Fibroblast of lung (primary cell): ENCODE measurements around the gene LAMB2.

ENCODE experiments used
- CTCF ChIP-seq, 2 donors: IDR thresholded peaks in 1 of 2; conservative IDR thresholded peaks in 1 of 2; 1 replicate in 1 of 2; 2 replicates in 1 of 2; pipeline ENCODE4 v1.5.1; 2011 to 2012; ENCODE audit warnings: low read length in 2 of 2, control low read depth in 1 of 2, inconsistent platforms in 1 of 2, low read depth in 1 of 2, mild to moderate bottlenecking in 1 of 2
- EZH2 ChIP-seq: IDR thresholded peaks from 2 replicates; pipeline ENCODE4 v1.5.1; 2012; ENCODE audit warnings: low read length, control low read depth, mild to moderate bottlenecking; ENCODE audit errors: missing control alignments

GRCh38 chr3:49162751-49163419 lies 30.0 kb upstream of the LAMB2 start:
- TF ChIP-seq CTCF (conservative IDR thresholded peaks at IDR 0.05 in 1 of 2, IDR thresholded peaks at IDR 0.05 in 1 of 2; ENCODE audit: low read depth in 1 of 2, low read length in 2 of 2) = no peak
- TF ChIP-seq EZH2 = no peak
